Fibroblast of gingiva (primary cell): ENCODE measurements around the gene FRG2.
"Not testable (repeated sequence)": the region's sequence is repeated elsewhere in the genome, so short reads cannot be mapped to it uniquely, and the experiment has no call there.

Experiments used
- DNase-seq: peaks from one replicate; pipeline ENCODE4 v3.0.0-alpha.2; 2011; ENCODE audit warnings: low read depth

Gene FRG2

GRCh38 chr4:190027156-190027555 lies at the start of gene FRG2:
FRG2 (minus strand) TSS chr4:190027256; CDS start chr4:190027204, 52 bp downstream.
- DNase-seq = not testable (repeated sequence)

GRCh38 chr4:190068351-190068750 lies 41.3 kb upstream of the FRG2 start:
- DNase-seq = not testable (repeated sequence)

GRCh38 chr4:190064805-190065204 lies 37.7 kb upstream of the FRG2 start:
- DNase-seq = not testable (repeated sequence)

GRCh38 chr4:190064342-190064741 lies 37.3 kb upstream of the FRG2 start, which contains the start of gene DBET:
DBET (plus strand) TSS chr4:190064502.
- not testable (repeated sequence) for DNase-seq

GRCh38 chr4:190058997-190059396 lies 31.9 kb upstream of the FRG2 start:
- DNase-seq = not testable (repeated sequence)

- not testable (repeated sequence) for DNase-seq
These were observed 22.6 kb upstream of the FRG2 start for GRCh38 chr4:190049378-190050239.

- DNase-seq = not testable (repeated sequence)
These were observed 20.6 kb upstream of the FRG2 start for GRCh38 chr4:190047627-190048026.

- DNase-seq = not testable (repeated sequence)
These were observed 13.8 kb upstream of the FRG2 start for GRCh38 chr4:190040873-190041272.

GRCh38 chr4:190037704-190038388 lies 10.8 kb upstream of the FRG2 start:
- DNase-seq = not testable (repeated sequence)

- not testable (repeated sequence) for DNase-seq
These were observed 4.2 kb upstream of the FRG2 start for GRCh38 chr4:190031264-190031663.

- not testable (repeated sequence) for DNase-seq
These were observed 4.3 kb downstream of the FRG2 start for GRCh38 chr4:190022614-190023281.

GRCh38 chr4:190021973-190022372 lies 5.1 kb downstream of the FRG2 start:
- not testable (repeated sequence) for DNase-seq

GRCh38 chr4:190020790-190021717 lies 6.0 kb downstream of the FRG2 start:
- DNase-seq = no peak

GRCh38 chr4:190019859-190020463 lies 7.1 kb downstream of the FRG2 start:
- not testable (repeated sequence) for DNase-seq

GRCh38 chr4:190019023-190019858 lies 7.8 kb downstream of the FRG2 start:
- DNase-seq = no peak

- DNase-seq = no peak
These were observed 8.7 kb downstream of the FRG2 start for GRCh38 chr4:190018201-190018920.

GRCh38 chr4:190017357-190018200 lies 9.5 kb downstream of the FRG2 start:
- no peak for DNase-seq
